ENCODE results near the gene TASP1.

- no peak for TF ChIP-seq CTCF (IDR thresholded peaks at IDR 0.05)
- no peak for TF ChIP-seq ZFX (IDR thresholded peaks at IDR 0.05; ENCODE audit: borderline replicate concordance)
These were observed 27.1 kb downstream of the TASP1 start for GRCh38 chr20:13611611-13612125.
